MCF 10A (cell line): ENCODE data around the gene FAM3D. TPM values are rescaled to one million over a fixed set of nuclear protein-coding genes. Genes with fewer than 3 reads are reported as not detected.

Source experiments
- BruUV-seq: library from RNA; stranded (reverse); fragments of 400-500 nt; replicated peaks from 2 replicates; lab custom pipeline; 2021; lab: Mats Ljungman, UMichigan
- CTCF ChIA-PET: fragments of 300-600 bp; sonication (Branson Sonifier 250); formaldehyde crosslinking; extraction: SDS; loops from one replicate; lab custom pipeline; 2021; ENCODE audit warnings: antibody characterized with exemption, inconsistent platforms; lab: Yijun Ruan, JAX
- POLR2A ChIA-PET: fragments of 300-600, 350-650 bp; sonication (Branson Sonifier 250); formaldehyde crosslinking; extraction: SDS; loops from one replicate; lab custom pipeline; 2020; ENCODE audit warnings: antibody characterized with exemption, inconsistent platforms; lab: Yijun Ruan, JAX
- DNase-seq: peaks from one replicate; pipeline ENCODE4 v3.0.0-alpha.2; 2018; ENCODE audit not compliant: unreplicated experiment
- H3K27ac Mint-ChIP-seq: one replicate; pipeline ENCODE4 v1.8.0; 2022; ENCODE audit warnings: mild to moderate bottlenecking, low read depth, mixed read lengths; ENCODE audit not compliant: unreplicated experiment
- H3K27me3 Mint-ChIP-seq: one replicate; pipeline ENCODE4 v1.8.0; 2022; ENCODE audit warnings: mixed read lengths; ENCODE audit not compliant: insufficient read depth, unreplicated experiment
- H3K36me3 Mint-ChIP-seq: one replicate; pipeline ENCODE4 v1.8.0; 2022; ENCODE audit warnings: mild to moderate bottlenecking, moderate library complexity, mixed read lengths; ENCODE audit not compliant: insufficient read depth, unreplicated experiment
- H3K4me1 Mint-ChIP-seq: one replicate; pipeline ENCODE4 v1.8.0; 2022; ENCODE audit warnings: mixed read lengths; ENCODE audit not compliant: insufficient read depth, unreplicated experiment
- H3K4me3 Mint-ChIP-seq: one replicate; pipeline ENCODE4 v1.8.0; 2022; ENCODE audit warnings: mild to moderate bottlenecking, moderate library complexity, mixed read lengths; ENCODE audit not compliant: unreplicated experiment
- H3K9me3 Mint-ChIP-seq: one replicate; pipeline ENCODE4 v1.8.0; 2022; ENCODE audit warnings: mixed read lengths; ENCODE audit not compliant: unreplicated experiment
- CTCF ChIP-seq: fragments of 200-600 bp; IDR thresholded peaks from one replicate; pipeline ENCODE4 v1.8.0; 2022; ENCODE audit warnings: antibody characterized with exemption, mild to moderate bottlenecking; ENCODE audit not compliant: unreplicated experiment
- intact Hi-C: fragments of 100-400 bp; cut with micrococcal nuclease; formaldehyde crosslinking; loops from 2 replicates; pipeline ENCODE4 v1.14.1; 2022
- total RNA-seq: library from RNA; stranded (reverse); gene quantifications from 2 replicates; pipeline ENCODE4 v1.2.3, GENCODE V29; 2022

FAM3D gene
- total RNA-seq, 1 experiment from 2014 or later, result not detected

GRCh38 chr3:58607816-58608215 is 58.8 kb downstream of the FAM3D start:
- BruUV-seq, result no TSS peak
- ChIA-PET CTCF (interaction anchor here (0.5 to 2.9 kb wide), 8 partner anchors 18 to 91 kb away, joined by 3 to 16 read pairs (median 4); no protein-coding TSS in a partner anchor), POLR2A (interaction anchor here (1.4 kb wide), 1 partner anchor 9 kb away, joined by 3 read pairs; no protein-coding TSS in a partner anchor)
- DNase-seq, result no peak
- H3K27me3 Mint-ChIP-seq, result peaks cover 32% of the 10 kb centered on the region
- intact Hi-C loops, result no loop called here
- no peak overlapping the region for H3K4me3 Mint-ChIP-seq
- no peaks in the 10 kb centered on the region for H3K4me1 Mint-ChIP-seq
- no peak for TF ChIP-seq CTCF
- H3K36me3 Mint-ChIP-seq, result peaks cover 6% of the 10 kb centered on the region
- no peak overlapping the region for H3K27ac Mint-ChIP-seq
- no peaks in the 10 kb centered on the region for H3K9me3 Mint-ChIP-seq

GRCh38 chr3:58606693-58607092 is 59.9 kb downstream of the FAM3D start:
- POLR2A ChIA-PET, result interaction anchor here (1.4 kb wide), 1 partner anchor 11 kb away, joined by 3 read pairs; no protein-coding TSS in a partner anchor
- no TSS peak for BruUV-seq
- H3K4me1 Mint-ChIP-seq, result no peaks in the 10 kb centered on the region
- no peak overlapping the region for H3K27ac Mint-ChIP-seq
- peaks cover 43% of the 10 kb centered on the region for H3K27me3 Mint-ChIP-seq
- H3K36me3 Mint-ChIP-seq, result peaks cover 6% of the 10 kb centered on the region
- no peak for DNase-seq
- intact Hi-C loops, result no loop called here
- CTCF ChIA-PET, result interaction anchor here (0.7 to 2.1 kb wide), 6 partner anchors 19 to 38 kb away, joined by 3 to 7 read pairs (median 4); no protein-coding TSS in a partner anchor
- no peak overlapping the region for H3K4me3 Mint-ChIP-seq
- TF ChIP-seq CTCF, result no peak
- H3K9me3 Mint-ChIP-seq, result no peaks in the 10 kb centered on the region

- TF ChIP-seq CTCF, result no peak
- H3K27me3 Mint-ChIP-seq, result peaks cover 54% of the 10 kb centered on the region
- no peaks in the 10 kb centered on the region for H3K9me3 Mint-ChIP-seq
- POLR2A ChIA-PET, result no interaction called here
- no peaks in the 10 kb centered on the region for H3K4me1 Mint-ChIP-seq
- no peak overlapping the region for H3K4me3 Mint-ChIP-seq
- BruUV-seq, result no TSS peak
- no peak overlapping the region for H3K27ac Mint-ChIP-seq
- peaks cover 6% of the 10 kb centered on the region for H3K36me3 Mint-ChIP-seq
- intact Hi-C loops, result no loop called here
- CTCF ChIA-PET, result interaction anchor here (0.7 to 1.7 kb wide), 3 partner anchors 18 to 35 kb away, joined by 3 to 12 read pairs (median 6); no protein-coding TSS in a partner anchor
- no peak for DNase-seq
Measured at GRCh38 chr3:58604031-58604430, 62.5 kb downstream of the FAM3D start.

GRCh38 chr3:58603606-58604005 is 63.0 kb downstream of the FAM3D start:
- Mint-ChIP-seq H3K27me3 (peaks cover 54% of the 10 kb centered on the region), H3K4me3 (no peak overlapping the region), H3K4me1 (no peaks in the 10 kb centered on the region), H3K9me3 (no peaks in the 10 kb centered on the region), H3K36me3 (peaks cover 1% of the 10 kb centered on the region), H3K27ac (no peak overlapping the region)
- intact Hi-C loops, result no loop called here
- TF ChIP-seq CTCF, result no peak
- DNase-seq, result no peak
- ChIA-PET POLR2A (interaction anchor here (0.7 kb wide), 1 partner anchor 1774 kb away, joined by 3 read pairs; no protein-coding TSS in a partner anchor), CTCF (interaction anchor here (0.6 to 1.7 kb wide), 4 partner anchors 18 to 1126 kb away, joined by 3 to 12 read pairs (median 4); no protein-coding TSS in a partner anchor)
- BruUV-seq, result no TSS peak
